H9 (cell line): ENCODE results near the gene SLC25A29. TPM values are rescaled to one million over a fixed set of nuclear protein-coding genes. Genes with fewer than 3 reads are reported as not detected.
A peak's percentile ranks its signal among the peaks of the same experiment; 100 is the strongest.

Experiments used
- DNase-seq: peaks from one replicate; pipeline ENCODE4 v3.0.0-alpha.2; 2017
- H2AFZ ChIP-seq: one replicate; pipeline ENCODE4 v1.6.1; 2013; ENCODE audit warnings: mild to moderate bottlenecking, low read length, control low read depth, moderate library complexity
- H2AK5ac ChIP-seq: 2 replicates; pipeline ENCODE4 v1.6.1; 2013; ENCODE audit warnings: low read length, control low read depth, mixed read lengths; ENCODE audit not compliant: insufficient read length
- H2BK120ac ChIP-seq: one replicate; pipeline ENCODE4 v1.6.1; 2013; ENCODE audit warnings: low read depth, mild to moderate bottlenecking, low read length, control low read depth, inconsistent platforms; ENCODE audit not compliant: poor library complexity, severe bottlenecking
- H2BK12ac ChIP-seq: 2 replicates; pipeline ENCODE4 v1.6.1; 2013; ENCODE audit warnings: low read length, control low read depth, mixed read lengths, low read depth; ENCODE audit not compliant: insufficient read length
- H2BK15ac ChIP-seq: 2 replicates; pipeline ENCODE4 v1.6.1; 2013; ENCODE audit warnings: low read depth, low read length, control low read depth
- H2BK20ac ChIP-seq: one replicate; pipeline ENCODE4 v1.6.1; 2013; ENCODE audit warnings: low read depth, mild to moderate bottlenecking, low read length, control low read depth, inconsistent platforms; ENCODE audit not compliant: poor library complexity, severe bottlenecking
- H2BK5ac ChIP-seq: 2 replicates; pipeline ENCODE4 v1.6.1; 2013; ENCODE audit warnings: low read length, control low read depth, mixed read lengths; ENCODE audit not compliant: insufficient read length
- H3K14ac ChIP-seq: 2 replicates; pipeline ENCODE4 v1.6.1; 2013; ENCODE audit warnings: low read length, control low read depth; ENCODE audit not compliant: insufficient read depth
- H3K18ac ChIP-seq: 2 replicates; pipeline ENCODE4 v1.6.1; 2013; ENCODE audit warnings: low read depth, mild to moderate bottlenecking, mixed read lengths, low read length, control low read depth; ENCODE audit not compliant: insufficient read length
- H3K23ac ChIP-seq: 2 replicates; pipeline ENCODE4 v1.6.1; 2013; ENCODE audit warnings: low read length, control low read depth, mixed read lengths, low read depth; ENCODE audit not compliant: insufficient read length
- H3K23me2 ChIP-seq: 2 replicates; pipeline ENCODE4 v1.6.1; 2013; ENCODE audit warnings: low read depth, mild to moderate bottlenecking, mixed read lengths, low read length, control low read depth; ENCODE audit not compliant: insufficient read length, poor library complexity, severe bottlenecking
- H3K27ac ChIP-seq: 2 replicates; pipeline ENCODE4 v1.5.1; 2013; ENCODE audit warnings: low read length, control low read depth, mixed read lengths, low read depth; ENCODE audit not compliant: insufficient read length
- H3K27me3 ChIP-seq: 2 replicates; pipeline ENCODE4 v1.6.1; 2013; ENCODE audit warnings: low read length, control low read depth, inconsistent platforms; ENCODE audit not compliant: insufficient read depth
- H3K4ac ChIP-seq: 2 replicates; pipeline ENCODE4 v1.6.1; 2013; ENCODE audit warnings: low read depth, mild to moderate bottlenecking, control low read depth, inconsistent platforms, low read length, moderate library complexity
- H3K4me1 ChIP-seq: 2 replicates; pipeline ENCODE4 v1.6.1; 2013; ENCODE audit warnings: low read length, control low read depth, inconsistent platforms; ENCODE audit not compliant: insufficient read depth
- H3K4me2 ChIP-seq: 2 replicates; pipeline ENCODE4 v1.6.1; 2013; ENCODE audit warnings: low read length, control low read depth, mixed read lengths; ENCODE audit not compliant: insufficient read length, insufficient read depth
- H3K56ac ChIP-seq: 2 replicates; pipeline ENCODE4 v1.6.1; 2013; ENCODE audit warnings: low read depth, mild to moderate bottlenecking, mixed read lengths, low read length, control low read depth; ENCODE audit not compliant: insufficient read length
- H3K79me1 ChIP-seq: 2 replicates; pipeline ENCODE4 v1.6.1; 2013; ENCODE audit warnings: low read depth, mild to moderate bottlenecking, moderate library complexity, low read length, control low read depth, inconsistent platforms; ENCODE audit not compliant: insufficient read depth, poor library complexity, severe bottlenecking
- H3K79me2 ChIP-seq: 2 replicates; pipeline ENCODE4 v1.6.1; 2013; ENCODE audit warnings: low read length, control low read depth, inconsistent platforms; ENCODE audit not compliant: insufficient read depth
- H3K9ac ChIP-seq: 2 replicates; pipeline ENCODE4 v1.6.1; 2013; ENCODE audit warnings: low read length, control low read depth, mixed read lengths; ENCODE audit not compliant: insufficient read length; ENCODE audit errors: extremely low read depth
- H3K9me3 ChIP-seq: one replicate; pipeline ENCODE4 v1.6.1; 2013; ENCODE audit warnings: low read depth, low read length, inconsistent platforms; ENCODE audit not compliant: control insufficient read depth
- H3T11ph ChIP-seq: one replicate; pipeline ENCODE4 v1.6.1; 2013; ENCODE audit warnings: mild to moderate bottlenecking, low read length, control low read depth, inconsistent platforms
- H4K20me1 ChIP-seq: one replicate; pipeline ENCODE4 v1.6.1; 2013; ENCODE audit not compliant: control insufficient read depth, insufficient read length, insufficient read depth
- H4K5ac ChIP-seq: 2 replicates; pipeline ENCODE4 v1.6.1; 2013; ENCODE audit warnings: low read depth, mild to moderate bottlenecking, mixed read lengths, low read length, control low read depth; ENCODE audit not compliant: insufficient read length
- H4K8ac ChIP-seq: replicated peaks from 2 replicates; pipeline ENCODE4 v1.6.1; 2013; ENCODE audit warnings: low read length, control low read depth, mixed read lengths, low read depth; ENCODE audit not compliant: insufficient read length
- H4K91ac ChIP-seq: 2 replicates; pipeline ENCODE4 v1.6.1; 2013; ENCODE audit warnings: low read depth, mild to moderate bottlenecking, moderate library complexity, mixed read lengths, low read length, control low read depth; ENCODE audit not compliant: insufficient read length
- H3K27ac Mint-ChIP-seq, 3 experiments: 2 replicates in 2 of 3; 3 replicates in 1 of 3; pipeline ENCODE4 v1.8.0; 2020 to 2021; ENCODE audit warnings: mixed read lengths in 3 of 3, mild to moderate bottlenecking in 1 of 3, moderate library complexity in 1 of 3
- H3K27me3 Mint-ChIP-seq: 2 replicates; pipeline ENCODE4 v1.8.0; 2021; ENCODE audit warnings: low read depth, mild to moderate bottlenecking, moderate library complexity, mixed read lengths
- H3K36me3 Mint-ChIP-seq, 3 experiments: 2 replicates in 2 of 3; 3 replicates in 1 of 3; pipeline ENCODE4 v1.8.0; 2020 to 2021; ENCODE audit warnings: low read depth in 3 of 3, mixed read lengths in 3 of 3; ENCODE audit not compliant: insufficient read depth in 1 of 3
- H3K4me1 Mint-ChIP-seq, 2 experiments: 2 replicates each; pipeline ENCODE4 v1.8.0; 2020; ENCODE audit warnings: mixed read lengths in 2 of 2
- H3K4me3 Mint-ChIP-seq, 2 experiments: 2 replicates in 1 of 2; 3 replicates in 1 of 2; pipeline ENCODE4 v1.8.0; 2020 to 2021; ENCODE audit warnings: mild to moderate bottlenecking in 2 of 2, mixed read lengths in 2 of 2, moderate library complexity in 1 of 2
- H3K9me3 Mint-ChIP-seq, 2 experiments: 2 replicates in 1 of 2; 3 replicates in 1 of 2; pipeline ENCODE4 v1.8.0; 2020; ENCODE audit warnings: mild to moderate bottlenecking in 2 of 2, mixed read lengths in 2 of 2, moderate library complexity in 1 of 2
- WGBS: extraction: QIAGEN DNeasy Blood & Tissue Kit; methylation state at CpG from one replicate; pipeline ENCODE4 v1.1.7; 2013; ENCODE audit warnings: missing lambda C conversion rate, low lambda C conversion rate, mixed read lengths; ENCODE audit not compliant: insufficient read length; ENCODE audit errors: extremely low coverage; 5-methylcytosine and 5-hydroxymethylcytosine counted together
- total RNA-seq: library from RNA; stranded (reverse); gene quantifications from 2 replicates; pipeline ENCODE4 v1.2.1, GENCODE V29; 2021
- TF ChIP-seq, protein P1 (sequence below): fragments of 200-600 bp; sonication (generic); conservative IDR thresholded peaks from 3 replicates; pipeline ENCODE4 v1.8.0; 2021; ENCODE audit warnings: antibody characterized with exemption, mild to moderate bottlenecking

The SLC25A29 gene
- total RNA-seq, 1 experiment from 2014 or later = 175 TPM

GRCh38 chr14:100282766-100283419 is 23.4 kb downstream of the SLC25A29 start:
- H4K5ac ChIP-seq = no peak overlapping the region
- H4K91ac ChIP-seq = no peak overlapping the region
- no peaks in the 10 kb centered on the region; the same call in 1 of the 2 replicates for H3K79me2 ChIP-seq
- Mint-ChIP-seq H3K27ac (peak overlapping the region in 2 of 3 experiments; percentile 81 to 90; a peak in 4 of 7 replicates), H3K4me1 (peaks cover 30 to 37% of the 10 kb centered on the region in 2 experiments), H3K9me3 (no peaks in the 10 kb centered on the region), H3K36me3 (peaks cover 11 to 17% (median 13%) of the 10 kb centered on the region in 3 experiments), H3K27me3 (no peaks in the 10 kb centered on the region), H3K4me3 (no peak overlapping the region)
- no peak overlapping the region for H2BK5ac ChIP-seq
- H2BK20ac ChIP-seq = no peak overlapping the region
- H4K8ac ChIP-seq = no peak overlapping the region
- H3T11ph ChIP-seq = no peak overlapping the region
- DNase-seq = no peak
- H3K14ac ChIP-seq = no peak overlapping the region; the same call in 1 of the 2 replicates
- H3K18ac ChIP-seq = no peak overlapping the region
- no peak overlapping the region for H3K23ac ChIP-seq
- no peak overlapping the region for H2BK12ac ChIP-seq
- H3K23me2 ChIP-seq = no peaks in the 10 kb centered on the region
- no peak overlapping the region for H3K56ac ChIP-seq
- H3K4me2 ChIP-seq = no peak overlapping the region
- TF ChIP-seq, protein P1, sequence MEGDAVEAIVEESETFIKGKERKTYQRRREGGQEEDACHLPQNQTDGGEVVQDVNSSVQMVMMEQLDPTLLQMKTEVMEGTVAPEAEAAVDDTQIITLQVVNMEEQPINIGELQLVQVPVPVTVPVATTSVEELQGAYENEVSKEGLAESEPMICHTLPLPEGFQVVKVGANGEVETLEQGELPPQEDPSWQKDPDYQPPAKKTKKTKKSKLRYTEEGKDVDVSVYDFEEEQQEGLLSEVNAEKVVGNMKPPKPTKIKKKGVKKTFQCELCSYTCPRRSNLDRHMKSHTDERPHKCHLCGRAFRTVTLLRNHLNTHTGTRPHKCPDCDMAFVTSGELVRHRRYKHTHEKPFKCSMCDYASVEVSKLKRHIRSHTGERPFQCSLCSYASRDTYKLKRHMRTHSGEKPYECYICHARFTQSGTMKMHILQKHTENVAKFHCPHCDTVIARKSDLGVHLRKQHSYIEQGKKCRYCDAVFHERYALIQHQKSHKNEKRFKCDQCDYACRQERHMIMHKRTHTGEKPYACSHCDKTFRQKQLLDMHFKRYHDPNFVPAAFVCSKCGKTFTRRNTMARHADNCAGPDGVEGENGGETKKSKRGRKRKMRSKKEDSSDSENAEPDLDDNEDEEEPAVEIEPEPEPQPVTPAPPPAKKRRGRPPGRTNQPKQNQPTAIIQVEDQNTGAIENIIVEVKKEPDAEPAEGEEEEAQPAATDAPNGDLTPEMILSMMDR = no peak
- H2AK5ac ChIP-seq = no peak overlapping the region
- H3K9ac ChIP-seq = no peak overlapping the region
- H2BK15ac ChIP-seq = no peak overlapping the region
- no peaks in the 10 kb centered on the region for H4K20me1 ChIP-seq
- H3K27ac ChIP-seq = no peak overlapping the region
- no peak overlapping the region for H2AFZ ChIP-seq
- WGBS = no CpG with 5 or more reads among the region's 9 CpGs
- no peaks in the 10 kb centered on the region for H3K9me3 ChIP-seq
- no peaks in the 10 kb centered on the region for H3K27me3 ChIP-seq
- H2BK120ac ChIP-seq = no peak overlapping the region
- no peak overlapping the region for H3K4ac ChIP-seq
- no peaks in the 10 kb centered on the region for H3K79me1 ChIP-seq
- no peaks in the 10 kb centered on the region; the same call in 1 of the 2 replicates for H3K4me1 ChIP-seq
